Smooth muscle cell (in vitro differentiated cells): ENCODE measurements around the gene CNTN4. TPM values are rescaled to one million over a fixed set of nuclear protein-coding genes. Genes with fewer than 3 reads are reported as not detected.

Experiments used
- DNase-seq: peaks from one replicate; lab custom pipeline; 2025; ENCODE audit not compliant: unreplicated experiment; lab: John Stamatoyannopoulos, UW
- H2AFZ ChIP-seq: fragments of 200-600 bp; sonication (generic); 2 replicates; pipeline ENCODE4 v1.6.0; 2016; ENCODE audit warnings: antibody characterized with exemption, low read depth, mild to moderate bottlenecking
- H3F3A ChIP-seq: fragments of 200-600 bp; sonication (generic); 2 replicates; pipeline ENCODE4 v1.6.0; 2017; ENCODE audit warnings: antibody characterized with exemption, low read depth
- H3K27ac ChIP-seq: fragments of 200-600 bp; sonication (generic); 2 replicates; pipeline ENCODE4 v1.5.1; 2016; ENCODE audit warnings: low read depth, mild to moderate bottlenecking
- H3K27me3 ChIP-seq: fragments of 200-600 bp; sonication (generic); 2 replicates; pipeline ENCODE4 v1.6.1; 2016; ENCODE audit warnings: low read depth, mild to moderate bottlenecking
- H3K36me3 ChIP-seq: fragments of 200-600 bp; sonication (generic); 2 replicates; pipeline ENCODE4 v1.5.1; 2016; ENCODE audit warnings: low read depth
- H3K4me1 ChIP-seq: fragments of 200-600 bp; sonication (generic); 2 replicates; pipeline ENCODE4 v1.5.1; 2016; ENCODE audit warnings: low read depth
- H3K4me2 ChIP-seq: fragments of 200-600 bp; sonication (generic); 2 replicates; pipeline ENCODE4 v1.6.0; 2016; ENCODE audit warnings: mild to moderate bottlenecking
- H3K4me3 ChIP-seq: fragments of 200-600 bp; sonication (generic); 2 replicates; pipeline ENCODE4 v1.5.1; 2016; ENCODE audit warnings: mild to moderate bottlenecking
- H3K79me2 ChIP-seq: fragments of 200-600 bp; sonication (generic); 2 replicates; pipeline ENCODE4 v1.6.0; 2016; ENCODE audit warnings: low read depth, mild to moderate bottlenecking
- H3K9ac ChIP-seq: fragments of 200-600 bp; sonication (generic); 2 replicates; pipeline ENCODE4 v1.6.0; 2016; ENCODE audit warnings: low read depth
- H3K9me3 ChIP-seq: fragments of 200-600 bp; sonication (generic); replicated peaks from 2 replicates; pipeline ENCODE4 v1.5.1; 2016; ENCODE audit warnings: low read depth
- H4K20me1 ChIP-seq: fragments of 200-600 bp; sonication (generic); 2 replicates; pipeline ENCODE4 v1.6.0; 2016; ENCODE audit warnings: low read depth
- CTCF ChIP-seq: fragments of 200-600 bp; sonication (generic); IDR thresholded peaks from 2 replicates; pipeline ENCODE4 v1.5.1; 2017; ENCODE audit warnings: borderline replicate concordance, mild to moderate bottlenecking, antibody characterized with exemption; ENCODE audit not compliant: insufficient read depth, poor library complexity, severe bottlenecking
- WGBS: methylation state at CpG from one replicate; pipeline ENCODE4 v1.1.7; 2016; ENCODE audit warnings: low lambda C conversion rate; 5-methylcytosine and 5-hydroxymethylcytosine counted together
- polyA plus RNA-seq: library from polyadenylated mRNA; unstranded; fragments of >200 nt; fragmentation: Nextera tagmentation; extraction: Ambion mirVana; gene quantifications from 2 replicates; pipeline ENCODE4 v1.2.1, GENCODE V29; 2016
- total RNA-seq: library from RNA; depleted of rRNA; stranded (reverse); fragments of >200 nt; gene quantifications from 2 replicates; pipeline ENCODE4 v1.2.3, GENCODE V29; 2014

Gene CNTN4
- total and polyA plus RNA-seq, 2 experiments from 2014 or later: 12.1 to 15.8 TPM

GRCh38 chr3:2661078-2661477, 562.4 kb downstream of the CNTN4 start:
- no peak for DNase-seq
- TF ChIP-seq CTCF: no peak

GRCh38 chr3:2677501-2677900, 578.8 kb downstream of the CNTN4 start:
- Histone ChIP-seq H3K4me3 (no peak overlapping the region), H3K4me1 (no peaks in the 10 kb centered on the region), H4K20me1 (no peaks in the 10 kb centered on the region), H3K79me2 (no peaks in the 10 kb centered on the region), H3K9ac (no peak overlapping the region), H3K36me3 (no peaks in the 10 kb centered on the region), H3K27ac (no peak overlapping the region), H2AFZ (no peak overlapping the region), H3F3A (no peaks in the 10 kb centered on the region), H3K4me2 (no peak overlapping the region), H3K9me3 (no peaks in the 10 kb centered on the region), H3K27me3 (no peaks in the 10 kb centered on the region)
- DNase-seq: no peak
- 86% methylated on average over 2 of the region's 2 CpGs for WGBS
- no peak for TF ChIP-seq CTCF

More at GRCh38 chr3:2661078-2661477, 562.4 kb downstream of the CNTN4 start:
- H3K79me2 ChIP-seq: no peaks in the 10 kb centered on the region
- no peaks in the 10 kb centered on the region for H3K27me3 ChIP-seq
- WGBS: 90% methylated on average over 1 of the region's 1 CpG
- no peak overlapping the region for H3K9ac ChIP-seq
- H3K4me1 ChIP-seq: peaks cover 12% of the 10 kb centered on the region
- no peak overlapping the region for H3K4me3 ChIP-seq
- H2AFZ ChIP-seq: no peak overlapping the region
- no peaks in the 10 kb centered on the region for H3K9me3 ChIP-seq
- H3F3A ChIP-seq: peaks cover 5% of the 10 kb centered on the region
- H3K27ac ChIP-seq: peak overlapping the region; percentile 97
- H3K36me3 ChIP-seq: no peaks in the 10 kb centered on the region
- H3K4me2 ChIP-seq: peak overlapping the region; percentile 24
- H4K20me1 ChIP-seq: no peaks in the 10 kb centered on the region

- Histone ChIP-seq H3F3A (no peaks in the 10 kb centered on the region), H3K36me3 (no peaks in the 10 kb centered on the region), H3K27ac (no peak overlapping the region), H3K4me3 (no peak overlapping the region), H3K27me3 (no peaks in the 10 kb centered on the region), H4K20me1 (no peaks in the 10 kb centered on the region), H2AFZ (no peak overlapping the region), H3K4me1 (peaks cover 12% of the 10 kb centered on the region), H3K9me3 (no peaks in the 10 kb centered on the region), H3K79me2 (no peaks in the 10 kb centered on the region), H3K4me2 (no peak overlapping the region), H3K9ac (no peak overlapping the region)
- no peak for DNase-seq
- no peak for TF ChIP-seq CTCF
- WGBS: 91% methylated on average over 5 of the region's 5 CpGs
These were observed 581.6 kb downstream of the CNTN4 start for GRCh38 chr3:2680236-2680635.

GRCh38 chr3:2684046-2684445, 585.4 kb downstream of the CNTN4 start:
- H2AFZ ChIP-seq: no peak overlapping the region
- no peaks in the 10 kb centered on the region for H3K36me3 ChIP-seq
- no peaks in the 10 kb centered on the region for H4K20me1 ChIP-seq
- H3K4me1 ChIP-seq: peaks cover 23% of the 10 kb centered on the region
- no peak for TF ChIP-seq CTCF
- no peaks in the 10 kb centered on the region for H3K27me3 ChIP-seq
- no peak overlapping the region for H3K4me3 ChIP-seq
- H3K79me2 ChIP-seq: no peaks in the 10 kb centered on the region
- H3F3A ChIP-seq: no peaks in the 10 kb centered on the region
- H3K27ac ChIP-seq: no peak overlapping the region
- H3K9ac ChIP-seq: no peak overlapping the region
- H3K9me3 ChIP-seq: no peaks in the 10 kb centered on the region
- no peak for DNase-seq
- no peak overlapping the region for H3K4me2 ChIP-seq
